HG03469 (cell line): Measurements from ENCODE around the gene AQP1.

Source experiments
- ATAC-seq: cut with Tn5 transposase; IDR thresholded peaks from one replicate; pipeline ENCODE4 v1.9.1; 2021; ENCODE audit warnings: mild to moderate bottlenecking, moderate library complexity, moderate number of reproducible peaks; ENCODE audit not compliant: unreplicated experiment

AQP1 gene

GRCh38 chr7:30933124-30933974 lies 21.7 kb downstream of the AQP1 start:
- no peak for ATAC-seq

- ATAC-seq: no peak
These were observed 22.6 kb downstream of the AQP1 start for GRCh38 chr7:30934225-30934624.

GRCh38 chr7:30934732-30935568 lies 23.3 kb downstream of the AQP1 start:
- no peak for ATAC-seq

GRCh38 chr7:30935569-30935877 lies 23.9 kb downstream of the AQP1 start:
- no peak for ATAC-seq

- no peak for ATAC-seq
These were observed 25.1 kb downstream of the AQP1 start for GRCh38 chr7:30936650-30937245.

- ATAC-seq: no peak
These were observed 25.8 kb downstream of the AQP1 start for GRCh38 chr7:30937416-30937815.

- no peak for ATAC-seq
These were observed 27.0 kb downstream of the AQP1 start for GRCh38 chr7:30938435-30939316.

- no peak for ATAC-seq
These were observed 30.1 kb downstream of the AQP1 start for GRCh38 chr7:30941582-30942323.

GRCh38 chr7:30950197-30950596 lies 38.5 kb downstream of the AQP1 start:
- no peak for ATAC-seq

GRCh38 chr7:30954914-30955313 lies 43.3 kb downstream of the AQP1 start:
- no peak for ATAC-seq

GRCh38 chr7:30956704-30957103 lies 45.1 kb downstream of the AQP1 start:
- ATAC-seq: no peak

GRCh38 chr7:30963842-30964241 lies 52.2 kb downstream of the AQP1 start, which contains the start of gene GHRHR:
TSS of gene GHRHR (plus strand) at chr7:30963953. CDS start at chr7:30964069, 116 bp downstream.
- ATAC-seq: no peak

- no peak for ATAC-seq
These were observed 53.7 kb downstream of the AQP1 start for GRCh38 chr7:30965372-30965771.

- ATAC-seq: no peak
These were observed 54.2 kb downstream of the AQP1 start for GRCh38 chr7:30965883-30966282.

- no peak for ATAC-seq
These were observed 56.6 kb downstream of the AQP1 start for GRCh38 chr7:30968294-30968693.

GRCh38 chr7:30968747-30969603 lies 57.3 kb downstream of the AQP1 start:
- no peak for ATAC-seq

- no peak for ATAC-seq
These were observed 57.9 kb downstream of the AQP1 start for GRCh38 chr7:30969604-30969970.

GRCh38 chr7:30970074-30970473 lies 58.4 kb downstream of the AQP1 start:
- no peak for ATAC-seq

GRCh38 chr7:30970594-30971094 lies 59.0 kb downstream of the AQP1 start:
- ATAC-seq: no peak
